Nephron (organoid): ENCODE data around the gene GNG7.
"Not testable (repeated sequence)": the region's sequence is repeated elsewhere in the genome, so short reads cannot be mapped to it uniquely, and the experiment has no call there.

Source experiments
- H3K27ac Mint-ChIP-seq, 3 experiments: 2 replicates each; pipeline ENCODE4 v1.8.0; 2020; ENCODE audit warnings: mixed read lengths in 3 of 3, mild to moderate bottlenecking in 2 of 3, moderate library complexity in 1 of 3
- H3K27me3 Mint-ChIP-seq: 2 replicates; pipeline ENCODE4 v1.8.0; 2021; ENCODE audit warnings: low read depth, mild to moderate bottlenecking, moderate library complexity, mixed read lengths
- H3K36me3 Mint-ChIP-seq: 2 replicates; pipeline ENCODE4 v1.8.0; 2020; ENCODE audit warnings: low read depth, mixed read lengths
- H3K4me1 Mint-ChIP-seq: 2 replicates; pipeline ENCODE4 v1.8.0; 2020; ENCODE audit warnings: mixed read lengths
- H3K4me3 Mint-ChIP-seq, 3 experiments: 2 replicates each; pipeline ENCODE4 v1.8.0; 2020; ENCODE audit warnings: mild to moderate bottlenecking in 3 of 3, mixed read lengths in 3 of 3, moderate library complexity in 2 of 3
- H3K9me3 Mint-ChIP-seq: 2 replicates; pipeline ENCODE4 v1.8.0; 2020; ENCODE audit warnings: mixed read lengths
- CTCF ChIP-seq, 3 experiments: fragments of 200-600 bp; sonication (generic); IDR thresholded peaks; one replicate each; pipeline ENCODE4 v1.5.0; 2021; ENCODE audit warnings: antibody characterized with exemption in 3 of 3; ENCODE audit not compliant: unreplicated experiment in 3 of 3

GNG7 gene

GRCh38 chr19:2546128-2547032 is 156.1 kb downstream of the GNG7 start:
- Mint-ChIP-seq H3K27ac (peak overlapping the region; percentile 42 to 81 (median 81)), H3K4me1 (peaks cover 37% of the 10 kb centered on the region), H3K4me3 (peak overlapping the region in 2 of 3 experiments; percentile 13 to 24), H3K36me3 (no peaks in the 10 kb centered on the region), H3K27me3 (peaks cover 8% of the 10 kb centered on the region), H3K9me3 (no peaks in the 10 kb centered on the region)
- no peak for TF ChIP-seq CTCF (IDR thresholded peaks at IDR 0.05; ENCODE audit: unreplicated experiment in 3 of 3)

DNA sequence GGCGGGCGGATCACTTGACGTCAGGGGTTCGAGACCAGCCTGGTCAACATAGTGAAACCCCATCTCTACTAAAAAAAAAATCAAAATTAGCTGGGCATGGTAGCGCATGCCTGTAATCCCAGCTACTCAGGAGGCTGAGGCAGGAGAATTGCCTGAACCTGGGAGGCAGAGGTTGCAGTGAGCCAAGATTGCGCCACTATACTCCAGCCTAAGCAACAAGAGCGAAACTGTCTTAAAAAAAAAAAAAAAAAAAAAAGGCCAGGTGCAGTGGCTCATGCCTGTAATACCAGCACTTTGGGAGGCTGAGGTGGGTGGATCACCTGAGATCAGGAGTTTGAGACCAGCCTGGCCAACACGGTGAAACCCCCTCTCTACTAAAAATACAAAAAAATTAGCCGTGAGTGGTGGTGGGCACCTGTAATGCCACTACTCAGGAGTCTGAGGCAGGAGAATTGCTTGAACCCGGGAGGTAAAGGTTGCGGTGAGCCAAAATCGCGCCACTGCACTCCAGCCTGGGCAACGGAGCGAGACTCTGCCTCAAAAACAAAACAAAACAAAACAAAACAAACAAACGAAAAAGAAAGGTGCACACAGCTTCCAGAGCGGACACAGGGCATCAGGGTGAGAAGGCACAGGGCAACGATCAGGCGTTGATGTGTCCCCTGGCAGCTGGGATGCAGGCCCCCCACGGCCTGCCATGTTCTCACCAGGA is 156.9 kb downstream of the GNG7 start:
- H3K9me3 Mint-ChIP-seq, H3K27me3 Mint-ChIP-seq, H3K36me3 Mint-ChIP-seq: not testable (repeated sequence)
- peak overlapping the region in 1 of 3 experiments; percentile 10 for H3K27ac Mint-ChIP-seq
- H3K4me3 Mint-ChIP-seq: peak overlapping the region in 1 of 3 experiments; percentile 48
- peaks cover 36% of the 10 kb centered on the region for H3K4me1 Mint-ChIP-seq

GRCh38 chr19:2544576-2545415 is 157.7 kb downstream of the GNG7 start:
- Mint-ChIP-seq H3K36me3 (no peaks in the 10 kb centered on the region), H3K27me3 (peaks cover 8% of the 10 kb centered on the region), H3K9me3 (no peaks in the 10 kb centered on the region), H3K4me1 (peaks cover 36% of the 10 kb centered on the region), H3K4me3 (no peak overlapping the region), H3K27ac (peak overlapping the region in 1 of 3 experiments; percentile 10)
- TF ChIP-seq CTCF (IDR thresholded peaks at IDR 0.05; ENCODE audit: unreplicated experiment in 3 of 3): no peak

GRCh38 chr19:2543463-2544442 is 158.7 kb downstream of the GNG7 start:
- Mint-ChIP-seq H3K36me3 (no peaks in the 10 kb centered on the region), H3K27ac (peak overlapping the region; percentile 99 to 100 (median 100))

DNA sequence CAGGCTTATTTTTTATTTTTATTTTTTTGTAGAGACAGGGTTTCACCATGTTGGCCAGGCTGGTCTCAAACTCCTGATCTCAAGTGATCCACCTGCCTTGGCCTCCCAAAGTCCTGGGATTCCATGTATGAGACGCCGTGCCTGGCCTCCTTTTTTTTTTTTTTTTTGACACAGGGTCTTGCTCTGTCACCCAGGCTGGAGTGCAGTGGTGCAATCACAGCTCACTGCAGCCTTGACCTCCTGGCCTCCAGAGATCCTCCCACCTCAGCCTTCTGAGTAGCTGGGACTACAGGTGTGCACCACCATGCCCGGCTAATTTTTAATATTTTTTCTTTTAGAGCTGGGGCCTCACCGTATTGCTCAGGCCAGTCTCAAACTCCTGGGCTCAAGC is 159.4 kb downstream of the GNG7 start:
- peak overlapping the region in 2 of 3 experiments; percentile 54 to 69 for H3K4me3 Mint-ChIP-seq
- peak overlapping the region; percentile 99 to 100 (median 100) for H3K27ac Mint-ChIP-seq
- not testable (repeated sequence) for H3K27me3 Mint-ChIP-seq, H3K36me3 Mint-ChIP-seq, H3K9me3 Mint-ChIP-seq
- H3K4me1 Mint-ChIP-seq: peaks cover 36% of the 10 kb centered on the region

More at GRCh38 chr19:2543463-2544442, 158.7 kb downstream of the GNG7 start:
- Mint-ChIP-seq H3K9me3 (no peaks in the 10 kb centered on the region), H3K4me3 (peak overlapping the region; percentile 54 to 69 (median 61)), H3K27me3 (peaks cover 8% of the 10 kb centered on the region), H3K4me1 (peaks cover 36% of the 10 kb centered on the region)
- TF ChIP-seq CTCF (IDR thresholded peaks at IDR 0.05; ENCODE audit: unreplicated experiment in 3 of 3): peak in 2 of 3 experiments; percentile 18 to 32
